ENCODE data around the gene SUN1. TPM values are rescaled to one million over a fixed set of nuclear protein-coding genes. Genes with fewer than 3 reads are reported as not detected.
"Not testable (repeated sequence)": the region's sequence is repeated elsewhere in the genome, so short reads cannot be mapped to it uniquely, and the experiment has no call there.

Gene SUN1
- total RNA-seq, 1 donor from 2014 or later: 246 TPM

DNA sequence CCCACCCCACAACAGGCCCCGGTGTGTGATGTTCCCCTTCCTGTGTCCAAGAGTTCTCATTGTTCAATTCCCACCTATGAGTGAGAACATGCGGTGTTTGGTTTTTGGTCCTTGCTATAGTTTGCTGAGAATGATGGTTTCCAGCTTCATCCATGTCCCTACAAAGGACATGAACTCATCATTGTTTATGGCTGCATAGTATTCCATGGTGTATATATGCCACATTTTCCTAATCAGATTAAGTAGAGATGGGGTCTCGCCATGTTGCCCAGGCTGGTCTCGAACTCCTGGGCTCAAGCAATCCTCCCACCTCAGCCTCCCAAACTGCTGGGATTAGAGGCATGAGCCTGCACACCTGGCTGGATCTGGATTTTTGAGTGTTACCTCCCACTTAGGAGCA lies 28.5 kb upstream of the SUN1 start:
- not testable (repeated sequence) for DNase-seq

DNA sequence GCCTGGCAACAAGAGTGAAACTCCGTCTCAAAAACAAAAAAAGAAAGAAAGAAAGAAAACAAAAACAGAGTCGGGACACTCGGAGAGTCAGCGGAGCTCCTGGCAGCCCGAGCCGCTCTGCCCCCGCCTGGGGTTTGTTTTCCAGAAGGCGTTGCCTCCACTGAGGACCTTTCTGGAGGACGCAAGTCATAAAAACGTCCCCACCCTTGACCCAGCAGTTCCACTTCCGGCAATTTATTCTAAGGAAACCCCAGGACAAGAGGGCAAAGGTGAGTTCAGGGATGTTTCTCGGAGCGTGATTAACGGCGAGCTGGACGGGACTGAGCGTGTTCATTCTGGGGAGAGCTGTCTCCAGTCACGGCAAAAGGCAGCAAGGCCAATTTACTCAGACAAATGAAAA lies 27.0 kb upstream of the SUN1 start:
- no peak for DNase-seq

DNA sequence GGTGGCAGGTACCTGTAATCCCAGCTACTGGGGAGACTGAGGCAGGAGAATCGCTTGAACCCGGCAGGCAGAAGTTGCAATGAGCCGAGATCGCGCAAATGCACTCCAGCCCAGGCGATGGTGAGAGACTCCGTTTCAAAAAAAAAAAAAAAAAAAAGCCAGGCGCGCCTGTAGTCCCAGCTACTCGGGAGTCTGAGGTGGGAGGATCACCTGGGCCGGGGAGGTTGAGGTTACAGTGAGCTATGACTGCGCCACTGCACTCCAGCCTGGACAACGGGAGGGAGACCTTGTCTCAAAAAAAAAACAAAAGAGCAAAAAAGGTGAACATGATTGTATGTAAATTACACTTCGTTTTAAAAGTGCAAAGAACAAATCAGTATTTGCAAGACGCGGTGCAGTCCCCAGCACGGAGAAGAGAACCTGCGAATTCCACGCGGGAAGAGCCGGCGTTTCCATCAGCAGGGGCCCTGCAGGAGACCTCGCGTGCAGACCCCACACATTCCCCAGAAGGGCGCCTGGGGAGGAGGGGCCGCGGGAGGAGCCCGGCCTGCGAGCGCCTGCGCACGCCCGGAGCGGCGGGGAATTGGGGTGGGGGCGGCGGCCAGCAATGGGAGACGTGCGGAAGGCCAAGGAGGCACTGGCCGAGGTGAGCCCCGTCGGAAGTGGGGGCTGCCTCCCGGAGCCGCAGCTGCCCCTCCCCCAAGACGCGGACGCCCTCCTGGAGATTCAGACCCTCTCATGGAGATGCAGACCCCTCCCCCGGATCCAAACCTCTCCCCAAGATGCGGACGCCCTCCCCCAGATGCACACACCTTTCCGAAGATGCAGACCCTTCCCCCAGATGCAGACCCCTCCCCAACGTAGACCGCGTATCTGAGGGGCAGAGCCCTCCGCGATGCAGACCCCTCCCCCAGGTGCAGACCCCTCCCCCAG lies 16.7 kb upstream of the SUN1 start:
- no peak for DNase-seq

DNA sequence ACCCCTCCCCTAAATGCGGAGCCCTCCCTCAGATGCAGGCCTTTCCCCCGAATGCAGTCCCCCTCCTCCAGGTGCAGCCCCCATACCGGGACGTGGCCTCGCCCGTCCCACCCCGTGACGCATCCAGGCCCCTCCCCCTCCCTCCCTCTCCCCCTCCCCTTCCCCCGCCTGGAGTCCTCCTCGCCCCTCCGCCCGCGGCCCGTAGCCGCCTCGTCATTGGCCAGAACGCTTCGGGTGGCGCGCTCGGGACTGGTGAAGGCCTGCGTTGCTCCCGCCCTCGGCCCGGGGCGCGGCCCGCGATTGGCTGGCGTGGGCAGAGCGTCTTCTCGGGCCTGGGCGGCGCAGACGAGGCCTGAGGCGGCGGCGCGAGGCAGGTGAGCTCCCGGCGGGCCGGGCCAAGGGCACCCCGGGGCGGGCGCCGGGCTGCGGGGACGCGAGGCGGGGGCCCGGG lies 16.0 kb upstream of the SUN1 start:
- DNase-seq: peak; percentile 95

DNA sequence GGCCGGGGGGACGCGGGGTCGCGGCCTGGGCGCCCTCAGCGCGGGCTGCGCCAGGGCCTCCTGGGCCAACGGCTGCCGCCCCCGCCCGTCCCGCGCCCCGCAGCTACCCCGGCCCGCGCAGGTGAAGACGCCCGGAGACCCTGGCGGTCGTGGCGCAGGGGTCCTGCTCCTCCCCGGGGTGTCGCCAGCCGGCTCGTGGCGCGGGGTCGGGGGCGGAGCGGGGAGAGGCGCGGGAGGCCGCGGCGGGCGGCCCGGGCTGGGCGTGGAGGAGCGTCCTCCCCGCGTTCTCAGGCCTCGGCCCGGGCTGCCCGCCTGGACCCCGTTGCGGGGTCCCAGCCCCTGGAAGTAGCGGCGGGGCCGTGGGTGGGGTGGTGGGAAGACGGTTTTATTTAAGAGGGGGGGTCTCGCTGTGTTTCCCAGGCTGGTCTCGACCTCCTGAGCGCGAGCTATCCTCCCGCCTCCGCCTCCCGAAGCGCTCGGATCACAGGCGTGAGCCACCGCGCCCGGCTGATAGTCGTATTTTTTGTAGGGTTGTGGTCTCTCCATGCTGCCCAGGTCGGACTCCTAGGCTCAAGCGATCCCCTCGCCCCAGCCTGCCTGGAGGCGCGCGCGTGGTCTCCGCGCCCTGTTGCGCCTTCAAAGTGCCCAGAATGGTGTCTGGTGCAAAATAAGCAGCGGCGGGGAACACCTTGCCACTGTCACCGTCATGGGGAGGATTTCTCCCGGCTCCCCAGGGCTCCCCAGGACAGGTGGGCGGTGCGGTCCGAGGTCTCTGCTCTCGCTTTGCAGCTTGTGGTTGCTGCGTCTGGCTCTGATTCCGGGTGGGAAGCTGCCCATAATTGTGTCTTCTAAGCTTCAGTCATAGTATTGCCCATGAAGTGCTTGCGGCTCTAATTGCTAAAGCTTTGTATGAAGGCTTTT lies 15.3 kb upstream of the SUN1 start:
- DNase-seq: no peak

DNA sequence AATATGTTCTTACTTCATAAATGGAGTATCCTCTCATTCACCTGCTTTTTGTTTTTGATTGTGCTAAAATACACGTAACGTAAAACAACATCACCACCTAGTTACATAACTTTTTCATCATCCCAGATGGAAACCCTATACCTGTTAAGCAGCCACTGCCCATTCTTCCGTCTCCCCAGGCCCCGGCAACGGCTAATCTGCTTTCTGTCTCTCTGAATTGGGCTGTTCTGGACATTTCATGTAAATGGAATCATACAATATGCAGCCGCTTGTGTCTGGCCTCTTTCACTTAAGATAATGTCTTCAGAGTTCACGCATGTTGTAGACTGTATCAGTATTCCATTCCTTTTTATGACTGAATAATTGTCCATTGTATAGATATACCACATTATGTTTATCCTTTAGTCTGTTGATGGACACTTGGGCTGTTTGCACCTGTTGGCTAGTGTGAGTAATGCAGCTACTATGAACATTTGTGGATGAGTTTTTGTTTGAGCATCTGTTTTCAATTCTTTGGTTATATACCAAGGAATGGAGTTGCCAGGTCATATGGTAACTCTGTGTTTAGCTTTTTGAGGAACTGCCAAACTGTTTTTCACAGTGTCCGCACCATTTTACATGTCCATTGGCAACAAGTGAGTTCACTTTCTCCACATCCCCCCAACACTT lies 14.1 kb upstream of the SUN1 start:
- DNase-seq: no peak

DNA sequence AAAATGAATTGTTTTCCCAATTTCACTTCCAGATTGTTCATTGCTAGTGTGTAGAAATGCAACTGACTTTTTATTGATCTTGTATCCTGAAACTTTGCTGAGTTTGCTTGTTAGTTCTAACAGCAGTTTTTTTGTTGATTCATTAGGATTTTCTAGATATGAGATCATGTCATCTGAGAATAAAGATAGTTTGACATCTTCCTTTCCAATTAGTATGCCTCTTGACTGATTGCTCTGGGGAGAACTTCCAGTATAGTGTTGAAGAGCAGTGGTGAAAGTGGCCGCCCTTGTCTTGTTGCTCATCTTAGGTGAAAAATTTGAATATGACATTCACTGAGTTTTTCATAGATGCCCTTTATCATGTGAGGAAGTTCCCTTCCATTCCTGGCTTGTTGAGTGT lies 11.9 kb upstream of the SUN1 start:
- no peak for DNase-seq

DNA sequence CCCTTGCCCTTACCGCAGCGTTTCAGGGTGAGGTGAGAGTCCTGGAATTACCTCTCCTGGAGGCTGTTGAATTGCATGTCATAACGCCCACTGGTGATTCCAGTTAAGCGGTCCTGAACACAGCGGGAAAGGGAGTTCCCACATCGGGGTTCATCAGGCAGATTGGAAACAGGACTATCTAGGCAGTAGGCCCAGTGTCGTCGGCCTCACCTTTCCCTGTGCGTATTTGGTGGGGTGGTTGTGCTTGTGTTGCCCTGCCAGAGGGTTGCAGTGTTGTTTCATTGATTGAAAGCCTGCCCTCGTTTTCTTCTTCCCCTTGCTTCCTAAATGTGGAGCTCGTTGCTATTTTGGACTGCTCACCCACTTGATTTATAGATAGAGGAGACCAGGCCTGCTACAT lies 10.6 kb upstream of the SUN1 start:
- DNase-seq: no peak

DNA sequence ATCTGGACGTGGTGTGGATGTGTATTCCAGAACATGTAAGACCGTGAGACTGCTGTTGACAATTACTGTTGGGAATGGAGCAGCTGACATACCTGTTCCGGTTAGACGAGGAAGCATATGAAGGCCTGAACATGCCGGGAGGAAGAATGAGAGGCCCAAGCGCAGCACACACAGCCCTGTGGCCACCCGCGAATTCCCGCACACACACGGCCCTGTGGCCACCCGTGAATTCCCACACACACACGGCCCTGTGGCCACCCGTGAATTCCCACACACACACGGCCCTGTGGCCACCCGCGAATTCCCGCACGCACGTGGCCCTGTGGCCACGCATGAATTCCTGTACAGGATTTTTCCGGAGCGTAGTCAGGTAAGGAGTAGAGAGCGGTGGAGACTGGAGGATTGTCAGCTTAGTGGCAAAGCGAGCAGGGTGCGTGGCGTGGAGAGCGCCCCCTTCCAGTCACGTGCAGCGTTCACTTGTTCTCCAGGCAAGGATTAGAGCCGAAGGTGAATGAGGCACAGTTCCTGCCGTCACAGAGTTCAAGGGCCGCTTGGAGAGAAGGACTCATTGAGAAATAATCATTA lies 9.5 kb upstream of the SUN1 start:
- no peak for DNase-seq

DNA sequence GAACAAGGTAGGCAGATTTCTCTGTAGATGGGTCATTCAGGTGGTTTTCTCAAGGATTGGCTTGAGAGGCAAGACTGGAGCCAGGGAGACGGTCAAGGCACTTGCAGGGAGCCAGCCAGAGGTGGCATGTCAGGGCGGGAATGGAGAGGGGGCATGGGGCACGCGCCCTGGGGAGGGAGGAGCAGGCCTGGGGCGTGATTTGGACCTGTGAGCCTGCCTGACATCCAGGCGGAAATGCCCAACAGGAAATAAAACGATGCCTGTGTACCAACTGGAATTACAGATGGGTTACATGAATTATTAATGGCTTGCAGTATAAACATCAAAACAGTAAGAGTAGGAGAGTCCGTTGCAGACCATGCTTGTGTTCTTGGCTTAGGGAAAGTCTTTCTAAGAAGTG lies 8.6 kb upstream of the SUN1 start:
- no peak for DNase-seq

DNA sequence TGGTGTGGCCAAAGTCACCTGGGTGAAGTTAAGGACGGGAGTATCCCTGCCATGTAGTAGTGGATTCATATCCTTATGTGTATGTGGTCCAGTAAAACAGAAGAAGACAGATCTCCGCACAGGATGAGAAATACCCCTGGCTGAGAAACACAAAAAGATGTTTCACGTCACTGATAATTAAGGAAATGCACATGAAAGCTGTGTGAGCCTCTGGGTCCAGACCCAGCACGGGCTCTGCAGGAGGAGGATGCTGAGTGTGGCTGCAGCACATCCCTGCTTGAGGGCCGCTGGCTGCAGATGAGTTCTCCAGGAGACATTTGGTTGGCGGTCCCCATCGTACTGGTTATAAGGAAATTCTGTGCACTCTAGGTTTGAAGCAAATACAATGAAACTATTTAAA lies 8.2 kb upstream of the SUN1 start:
- no peak for DNase-seq

DNA sequence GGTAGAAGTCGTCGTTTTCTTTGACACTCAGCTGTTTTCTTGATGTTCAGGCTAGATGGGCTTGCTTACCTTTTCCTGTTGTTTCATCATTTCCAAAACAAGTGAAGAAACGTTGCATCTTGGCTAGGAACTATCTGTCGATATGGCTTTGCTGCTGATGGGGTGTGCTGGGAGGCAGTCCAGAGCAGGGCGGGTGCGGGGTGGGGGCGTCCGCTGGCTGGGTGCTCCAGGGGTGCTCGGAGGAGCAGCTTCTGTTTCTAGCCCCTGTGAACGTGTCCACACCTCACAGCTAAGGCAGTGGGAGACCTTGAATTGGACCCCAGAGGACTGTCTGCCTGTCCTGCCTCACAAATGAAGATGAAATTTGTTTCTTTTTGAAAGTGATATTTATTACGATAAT lies 7.6 kb upstream of the SUN1 start:
- no peak for DNase-seq

DNA sequence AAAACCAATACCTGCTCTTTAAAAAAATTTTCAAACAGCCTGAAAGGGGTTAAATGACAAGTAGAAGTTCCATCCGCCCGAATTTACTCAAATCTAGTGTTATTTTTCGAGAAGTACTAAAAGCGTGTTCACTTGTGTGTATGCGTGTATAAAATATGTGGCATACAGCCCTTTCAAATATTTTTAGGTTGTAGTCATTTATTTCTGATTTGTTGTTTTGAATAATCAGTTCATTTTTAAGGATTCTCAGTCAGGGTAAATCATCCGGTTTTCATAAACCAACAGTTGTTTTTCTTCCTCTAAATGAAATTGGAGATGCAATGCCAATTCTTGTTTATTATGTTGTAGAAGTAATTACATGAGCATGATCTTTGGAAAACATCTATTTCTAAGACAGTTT lies 6.9 kb upstream of the SUN1 start:
- DNase-seq: peak; percentile 84

DNA sequence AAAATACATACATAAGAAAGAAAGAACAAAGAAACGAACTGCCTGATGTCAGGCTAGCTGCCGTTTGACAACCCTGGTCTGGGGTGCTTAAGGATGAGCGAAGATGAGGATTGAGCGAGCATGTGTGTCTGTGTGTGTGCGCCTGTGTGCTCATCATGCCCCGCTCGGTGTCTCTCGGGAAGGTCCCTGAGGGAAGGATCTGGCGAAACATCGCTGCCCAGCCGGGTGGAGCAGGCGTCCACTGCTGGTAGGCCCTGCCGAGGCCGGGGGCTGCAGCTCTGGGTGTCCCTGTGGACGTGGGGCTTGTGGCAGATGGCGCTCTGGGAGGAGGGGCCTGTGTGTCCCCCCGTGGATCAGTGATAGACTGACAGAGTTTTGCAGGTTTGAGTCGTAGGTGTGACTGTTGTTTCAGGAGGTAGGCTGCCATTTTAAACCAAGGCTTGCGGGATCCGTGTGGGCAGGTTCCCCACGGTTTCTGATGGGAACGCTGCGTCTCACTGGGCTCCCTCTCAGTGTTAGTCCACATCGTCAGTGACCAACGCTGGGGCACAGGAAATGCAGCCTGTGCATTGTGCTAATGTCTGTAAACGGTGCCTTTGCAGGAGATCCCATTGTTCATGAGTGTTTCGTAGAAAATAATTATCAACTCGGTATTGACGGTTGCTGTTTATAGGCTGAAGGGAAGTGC lies 5.9 kb upstream of the SUN1 start:
- DNase-seq: no peak

DNA sequence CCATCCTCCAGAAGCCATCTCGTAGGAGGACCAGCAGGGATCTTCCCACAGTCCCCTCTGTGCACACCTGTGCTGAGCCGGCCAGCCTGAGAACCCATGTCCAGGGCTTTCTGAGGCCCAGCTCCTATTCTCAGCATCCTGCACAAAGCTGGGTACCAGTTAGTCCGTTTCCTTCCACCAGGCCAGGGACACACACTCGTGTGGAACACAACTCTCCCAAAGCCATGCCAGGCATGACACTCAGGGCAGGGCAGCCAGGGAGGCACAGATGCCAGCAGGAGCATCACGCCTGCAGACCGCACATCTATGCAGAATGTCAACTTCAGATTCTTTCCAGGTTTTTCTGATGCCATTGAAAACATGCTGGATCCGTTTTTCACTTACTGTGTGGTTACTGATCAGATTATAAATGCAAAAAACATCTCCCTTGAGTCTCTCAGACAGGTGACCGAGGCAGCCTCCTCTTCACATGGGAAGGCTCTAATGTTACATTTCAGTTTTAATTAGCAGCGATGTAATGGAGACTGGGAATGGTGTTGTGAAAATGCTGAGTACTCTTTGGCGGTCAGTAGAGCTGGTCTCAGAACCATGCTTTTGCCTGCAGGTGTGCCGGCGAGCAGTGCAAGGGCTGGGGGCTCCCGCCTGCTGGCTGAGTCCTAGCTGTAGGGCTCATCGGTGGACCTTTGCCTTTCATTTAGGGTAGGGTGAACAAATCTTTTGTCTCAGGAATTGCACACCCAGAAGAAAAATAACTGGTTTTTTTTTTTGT lies 3.3 kb upstream of the SUN1 start:
- DNase-seq: no peak

DNA sequence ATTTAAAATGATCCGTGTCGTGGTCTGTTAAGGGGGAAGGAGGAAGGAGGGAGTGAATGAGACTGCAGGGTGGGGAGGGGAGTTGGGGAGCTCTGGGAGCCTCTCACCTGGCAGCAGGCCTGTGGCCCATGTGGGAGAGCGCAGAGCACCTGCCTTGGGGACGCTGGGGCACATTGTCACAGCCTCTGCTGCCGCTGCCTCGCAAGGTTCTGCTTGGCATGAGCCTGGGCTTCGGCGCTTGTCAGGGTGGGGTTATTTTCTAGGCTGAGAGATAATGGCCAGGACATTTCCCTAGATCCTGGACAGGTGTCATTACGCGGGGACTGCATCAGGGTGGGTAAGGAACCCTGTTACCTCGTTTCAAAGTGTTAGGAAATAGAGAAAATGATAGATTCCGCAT lies 2.2 kb upstream of the SUN1 start:
- DNase-seq: no peak

DNA sequence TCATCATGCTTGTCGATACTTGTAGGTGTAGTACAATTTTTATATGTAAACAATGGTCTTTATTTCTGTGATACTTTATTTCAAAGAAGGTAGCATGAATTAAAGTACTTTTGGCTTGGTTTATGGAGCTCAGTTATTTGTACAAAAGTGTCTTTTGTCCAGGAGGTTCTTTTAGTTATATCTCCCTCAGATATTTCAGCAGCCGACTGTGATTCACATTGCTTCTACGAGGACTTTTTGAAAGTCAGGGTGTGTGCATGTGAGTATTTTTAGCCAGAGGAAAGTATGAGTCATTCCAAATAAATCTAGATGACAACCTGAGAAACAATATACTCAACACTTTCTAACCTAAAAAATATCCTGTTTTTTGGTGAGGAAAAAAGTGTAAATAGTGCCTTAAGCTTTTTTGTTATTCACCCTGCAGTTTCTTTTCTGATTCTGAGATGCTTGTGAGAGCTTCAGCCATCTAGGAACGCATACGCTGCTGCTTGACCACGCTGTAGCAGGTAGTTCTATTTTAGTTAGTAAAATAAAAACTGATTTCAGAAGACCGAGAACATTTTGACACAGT lies 595 bp upstream of the SUN1 start:
- peak; percentile 83 for DNase-seq

DNA sequence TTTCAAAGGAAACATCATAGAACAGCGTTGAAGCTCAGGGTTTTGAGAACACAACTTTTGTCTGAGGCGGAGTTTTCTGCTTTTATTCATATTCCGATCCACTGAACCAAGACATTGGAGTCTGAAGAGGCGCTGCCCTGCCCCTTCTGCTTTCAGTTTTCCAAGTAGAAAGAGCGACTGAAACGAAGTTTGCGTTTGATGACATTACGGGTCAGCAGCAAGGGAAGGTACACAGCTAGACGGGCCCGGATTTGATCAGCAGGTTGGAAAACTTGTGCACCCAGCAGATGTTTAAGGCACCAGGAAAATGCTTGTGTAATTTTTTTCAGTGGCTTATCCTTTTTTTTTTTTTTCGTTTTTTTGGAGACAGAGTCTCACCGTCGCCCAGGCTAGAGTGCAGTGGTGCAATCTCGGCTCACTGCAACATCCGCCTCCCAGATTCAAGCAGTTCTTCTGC lies 720 bp downstream of the SUN1 start:
- DNase-seq: no peak

DNA sequence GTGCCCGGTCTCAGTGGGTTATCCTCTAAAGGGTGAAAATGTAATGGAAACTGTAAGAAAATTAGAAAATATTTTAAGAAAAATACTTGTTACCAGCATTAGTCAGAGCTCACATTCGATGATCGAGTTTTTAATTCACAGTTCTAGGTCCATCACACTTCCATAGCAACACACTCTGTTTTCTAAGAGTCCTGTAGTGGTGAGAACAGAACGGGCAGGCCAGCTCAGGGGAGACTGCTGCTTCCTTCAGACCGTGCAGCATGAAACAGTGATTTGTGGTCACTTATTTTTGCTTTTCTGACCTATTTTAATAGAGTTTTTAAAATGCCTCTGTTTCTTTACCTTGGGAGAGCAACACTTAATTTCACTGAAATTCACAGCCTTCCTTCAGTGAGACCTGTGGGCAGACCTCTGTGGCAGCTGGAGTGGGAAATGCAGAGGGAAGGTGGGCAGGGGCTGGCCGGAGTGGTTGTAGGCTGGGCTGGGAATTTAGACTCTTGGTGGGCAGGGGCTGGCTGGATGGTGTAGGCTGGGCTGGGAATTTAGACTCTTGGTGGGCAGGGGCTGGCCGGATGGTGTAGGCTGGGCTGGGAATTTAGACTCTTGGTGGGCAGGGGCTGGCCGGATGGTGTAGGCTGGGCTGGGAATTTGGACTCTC lies 1.5 kb downstream of the SUN1 start:
- DNase-seq: no peak

DNA sequence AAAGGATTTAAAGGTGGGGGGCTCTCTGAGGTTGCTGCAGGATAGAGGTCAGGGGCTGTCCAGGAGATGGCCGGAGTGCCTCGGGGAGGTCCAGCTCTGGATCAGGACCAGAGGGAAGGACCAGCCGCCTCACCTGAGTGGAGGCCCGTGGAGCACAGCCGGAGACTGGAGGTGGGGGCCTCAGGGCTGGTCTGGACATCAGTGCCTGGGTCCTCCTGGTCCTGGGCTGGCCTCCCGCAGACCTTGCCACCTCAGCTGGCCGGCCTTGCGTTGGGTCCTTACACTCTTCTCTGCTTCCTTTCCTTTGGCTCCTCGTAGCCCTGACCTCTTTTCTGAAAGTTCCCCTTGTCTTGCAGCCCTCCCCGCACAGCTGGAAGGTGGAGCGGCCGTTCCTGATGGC lies 2.0 kb downstream of the SUN1 start:
- DNase-seq: no peak
